HepG2 (cell line): ENCODE data around the gene ZBTB32.

ENCODE experiments used
- CTCF ChIP-seq: sonication (generic); formaldehyde crosslinking; IDR thresholded peaks from 2 replicates; pipeline ENCODE4 v1.5.0; 2020; ENCODE audit warnings: mild to moderate bottlenecking, missing genetic modification reagents, moderate library complexity
- EZH2 ChIP-seq: conservative IDR thresholded peaks from 2 replicates; pipeline ENCODE4 v1.6.1; 2012; ENCODE audit warnings: mild to moderate bottlenecking, low read depth, low read length, moderate library complexity
- GABPB1 ChIP-seq: IDR thresholded peaks from 2 replicates; pipeline ENCODE4 v1.6.1; 2016; ENCODE audit warnings: mild to moderate bottlenecking, missing genetic modification reagents, moderate library complexity, missing compliant biosample characterization
- SP2 ChIP-seq: sonication (generic); formaldehyde crosslinking; IDR thresholded peaks from 2 replicates; pipeline ENCODE4 v1.5.1; 2020; ENCODE audit warnings: mild to moderate bottlenecking, missing genetic modification reagents
- ZBTB8A ChIP-seq: sonication (generic); formaldehyde crosslinking; IDR thresholded peaks from 2 replicates; pipeline ENCODE4 v1.4.0; 2020; ENCODE audit warnings: mild to moderate bottlenecking, low read depth, missing genetic modification reagents, borderline replicate concordance
- ZNF430 ChIP-seq: sonication (generic); formaldehyde crosslinking; IDR thresholded peaks from 2 replicates; pipeline ENCODE4 v1.9.0; 2021; ENCODE audit warnings: mild to moderate bottlenecking, missing genetic modification reagents
- ZNF768 ChIP-seq: sonication (generic); formaldehyde crosslinking; IDR thresholded peaks from 2 replicates; pipeline ENCODE4 v1.4.0; 2020; ENCODE audit warnings: missing genetic modification reagents

- TF ChIP-seq ZNF430 (CRISPR knock-in tag): no peak
- TF ChIP-seq CTCF (CRISPR knock-in tag): no peak
- no peak for TF ChIP-seq GABPB1 (CRISPR knock-in tag)
- TF ChIP-seq EZH2: no peak
- TF ChIP-seq ZBTB8A: no peak
- no peak for TF ChIP-seq SP2 (CRISPR knock-in tag)
- TF ChIP-seq ZNF768 (CRISPR knock-in tag): no peak
Measured at GRCh38 chr19:35713506-35713850, 9.1 kb downstream of the ZBTB32 start.
